Measurements from ENCODE around the gene ADARB2. TPM values are rescaled to one million over a fixed set of nuclear protein-coding genes. Genes with fewer than 3 reads are reported as not detected.

ADARB2 gene
- total RNA-seq, 3 donors from 2014 or later (not counting 1 experiment from before 2014, with no cell fraction given) = 0.27 to 0.78 (median 0.40) TPM

GRCh38 chr10:1449572-1450205 is 287.6 kb downstream of the ADARB2 start:
- Mint-ChIP-seq H3K36me3 (no peaks in the 10 kb centered on the region), H3K4me1 (peaks cover 0 to 10% of the 10 kb centered on the region in 2 donors), H3K9me3 (peaks cover 0 to 2% of the 10 kb centered on the region in 2 donors), H3K27ac (no peak overlapping the region), H3K27me3 (ENCODE audit: low read depth in 2 of 2) (peaks cover 0 to 19% of the 10 kb centered on the region in 2 donors), H3K4me3 (no peak overlapping the region)
- H3K4me1 ChIP-seq (ENCODE audit: control insufficient read depth, insufficient read depth, low read length) = no peaks in the 10 kb centered on the region
- H3K9me3 ChIP-seq (ENCODE audit: control insufficient read depth, insufficient read depth, low read length) = no peaks in the 10 kb centered on the region
- intact Hi-C loops (cut with micrococcal nuclease) = no loop called here
- WGBS (ENCODE audit: insufficient coverage) = 92% methylated on average over 16 of the region's 16 CpGs
- H3K27ac ChIP-seq (ENCODE audit: low read length) = no peak overlapping the region
- no peak for ATAC-seq
- DNase-seq = no peak
- H3K27me3 ChIP-seq (ENCODE audit: control insufficient read depth, insufficient read depth, low read length) = no peaks in the 10 kb centered on the region
- TF ChIP-seq, protein P1, sequence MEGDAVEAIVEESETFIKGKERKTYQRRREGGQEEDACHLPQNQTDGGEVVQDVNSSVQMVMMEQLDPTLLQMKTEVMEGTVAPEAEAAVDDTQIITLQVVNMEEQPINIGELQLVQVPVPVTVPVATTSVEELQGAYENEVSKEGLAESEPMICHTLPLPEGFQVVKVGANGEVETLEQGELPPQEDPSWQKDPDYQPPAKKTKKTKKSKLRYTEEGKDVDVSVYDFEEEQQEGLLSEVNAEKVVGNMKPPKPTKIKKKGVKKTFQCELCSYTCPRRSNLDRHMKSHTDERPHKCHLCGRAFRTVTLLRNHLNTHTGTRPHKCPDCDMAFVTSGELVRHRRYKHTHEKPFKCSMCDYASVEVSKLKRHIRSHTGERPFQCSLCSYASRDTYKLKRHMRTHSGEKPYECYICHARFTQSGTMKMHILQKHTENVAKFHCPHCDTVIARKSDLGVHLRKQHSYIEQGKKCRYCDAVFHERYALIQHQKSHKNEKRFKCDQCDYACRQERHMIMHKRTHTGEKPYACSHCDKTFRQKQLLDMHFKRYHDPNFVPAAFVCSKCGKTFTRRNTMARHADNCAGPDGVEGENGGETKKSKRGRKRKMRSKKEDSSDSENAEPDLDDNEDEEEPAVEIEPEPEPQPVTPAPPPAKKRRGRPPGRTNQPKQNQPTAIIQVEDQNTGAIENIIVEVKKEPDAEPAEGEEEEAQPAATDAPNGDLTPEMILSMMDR (IDR thresholded peaks at IDR 0.05) = no peak
- no peaks in the 10 kb centered on the region for H3K36me3 ChIP-seq (ENCODE audit: control insufficient read depth, insufficient read depth, low read length)
- no peak overlapping the region for H3K4me3 ChIP-seq (ENCODE audit: low read length)

DNA sequence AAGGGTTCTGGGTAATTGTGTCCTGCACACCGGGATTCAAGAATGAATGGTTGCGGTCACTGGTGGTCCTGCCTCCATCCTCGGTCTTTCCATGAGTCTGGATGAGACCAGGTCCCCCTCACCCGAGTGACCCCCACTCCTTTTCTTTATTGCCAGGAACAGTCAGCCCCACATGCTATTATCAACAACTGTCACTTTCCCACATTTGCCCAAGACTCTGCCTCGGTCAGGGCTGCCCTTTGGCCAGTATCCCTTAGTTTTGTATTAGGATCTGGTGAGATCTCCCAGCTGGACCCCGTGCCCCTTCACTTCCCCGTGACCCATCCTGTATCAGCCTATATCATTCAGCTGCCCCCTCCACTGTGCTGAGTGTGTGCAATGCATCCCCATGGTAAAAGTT is 288.3 kb downstream of the ADARB2 start:
- no peaks in the 10 kb centered on the region for H3K9me3 ChIP-seq (ENCODE audit: control insufficient read depth, insufficient read depth, low read length)
- no peaks in the 10 kb centered on the region for H3K36me3 ChIP-seq (ENCODE audit: control insufficient read depth, insufficient read depth, low read length)
- ATAC-seq (no peak), DNase-seq (no peak)
- H3K4me3 ChIP-seq (ENCODE audit: low read length) = no peak overlapping the region
- no peak overlapping the region for H3K27ac Mint-ChIP-seq
- H3K4me1 ChIP-seq (ENCODE audit: control insufficient read depth, insufficient read depth, low read length) = no peaks in the 10 kb centered on the region
- peaks cover 0 to 2% of the 10 kb centered on the region in 2 donors for H3K9me3 Mint-ChIP-seq
- peaks cover 0 to 19% of the 10 kb centered on the region in 2 donors for H3K27me3 Mint-ChIP-seq (ENCODE audit: low read depth in 2 of 2)
- intact Hi-C loops (cut with micrococcal nuclease) = no loop called here
- H3K27ac ChIP-seq (ENCODE audit: low read length) = no peak overlapping the region
- WGBS (ENCODE audit: insufficient coverage) = 78% methylated on average over 7 of the region's 7 CpGs
- H3K4me1 Mint-ChIP-seq = peaks cover 0 to 4% of the 10 kb centered on the region in 2 donors
- no peak overlapping the region for H3K4me3 Mint-ChIP-seq
- no peaks in the 10 kb centered on the region for H3K27me3 ChIP-seq (ENCODE audit: control insufficient read depth, insufficient read depth, low read length)
- TF ChIP-seq, protein P1 (IDR thresholded peaks at IDR 0.05) = no peak
- H3K36me3 Mint-ChIP-seq = no peaks in the 10 kb centered on the region

DNA sequence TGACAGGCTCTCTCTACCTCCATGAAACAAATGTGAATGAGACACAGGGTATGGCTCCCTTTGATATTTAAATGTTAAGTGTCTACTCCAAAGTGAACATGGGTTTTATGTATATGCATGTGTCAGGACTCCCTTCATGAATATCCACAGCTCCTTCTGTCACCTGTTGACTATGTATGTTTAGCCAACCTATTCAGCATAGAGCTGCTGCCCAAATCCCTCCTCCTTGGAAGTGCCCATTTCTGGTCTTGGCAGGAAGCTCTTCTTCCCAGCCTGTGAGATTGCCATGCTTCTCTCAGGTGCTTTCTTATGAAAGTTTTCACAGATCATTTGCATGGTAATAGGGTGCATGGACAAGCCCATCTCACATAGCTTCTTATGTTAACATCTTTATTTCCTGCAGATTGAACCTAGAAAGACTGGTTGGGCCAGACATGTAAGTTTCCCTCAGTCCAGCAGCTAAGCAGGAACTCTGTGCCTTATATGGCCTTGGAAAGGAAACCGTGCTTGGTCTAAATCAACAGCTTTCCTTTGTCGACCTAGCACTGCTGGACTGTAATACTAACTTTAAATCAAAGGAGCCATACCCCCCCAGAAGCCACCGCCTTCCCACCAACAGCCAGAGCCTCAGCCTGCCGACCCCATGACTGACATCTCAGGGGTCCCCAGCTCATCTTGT is 288.9 kb downstream of the ADARB2 start:
- Histone ChIP-seq H3K36me3 (ENCODE audit: control insufficient read depth, insufficient read depth, low read length) (no peaks in the 10 kb centered on the region), H3K4me3 (ENCODE audit: low read length) (no peak overlapping the region), H3K4me1 (ENCODE audit: control insufficient read depth, insufficient read depth, low read length) (no peaks in the 10 kb centered on the region), H3K9me3 (ENCODE audit: control insufficient read depth, insufficient read depth, low read length) (no peaks in the 10 kb centered on the region), H3K27ac (ENCODE audit: low read length) (no peak overlapping the region), H3K27me3 (ENCODE audit: control insufficient read depth, insufficient read depth, low read length) (no peaks in the 10 kb centered on the region)
- intact Hi-C loops (cut with micrococcal nuclease) = no loop called here
- ATAC-seq (no peak), DNase-seq (no peak)
- no peak overlapping the region for H3K4me3 Mint-ChIP-seq
- no peak overlapping the region for H3K27ac Mint-ChIP-seq
- H3K9me3 Mint-ChIP-seq = no peaks in the 10 kb centered on the region
- TF ChIP-seq, protein P1 (IDR thresholded peaks at IDR 0.05) = no peak
- H3K4me1 Mint-ChIP-seq = no peaks in the 10 kb centered on the region
- no peaks in the 10 kb centered on the region for H3K36me3 Mint-ChIP-seq
- 59% methylated on average over 4 of the region's 4 CpGs for WGBS (ENCODE audit: insufficient coverage)
- H3K27me3 Mint-ChIP-seq (ENCODE audit: low read depth in 2 of 2) = peaks cover 0 to 14% of the 10 kb centered on the region in 2 donors
